PFSK-1 (cell line): ENCODE results near the gene TXNDC11.

Source experiments
- FOXP2 ChIP-seq: optimal IDR thresholded peaks from 2 replicates; pipeline ENCODE3; 2011; ENCODE audit warnings: borderline replicate concordance, control low read depth, inconsistent platforms; ENCODE audit not compliant: insufficient read depth; ENCODE audit errors: extremely low read length, extremely low read depth
- POLR2AphosphoS5 ChIP-seq: IDR thresholded peaks from 2 replicates; pipeline ENCODE4 v1.6.1; 2012; ENCODE audit warnings: low read depth, mild to moderate bottlenecking, control low read depth, low read length, moderate library complexity
- SIN3A ChIP-seq: IDR thresholded peaks from 2 replicates; pipeline ENCODE4 v1.6.1; 2012; ENCODE audit warnings: mild to moderate bottlenecking, low read length, moderate library complexity, borderline replicate concordance; ENCODE audit not compliant: insufficient read depth
- TAF1 ChIP-seq: IDR thresholded peaks from 2 replicates; pipeline ENCODE4 v1.6.1; 2012; ENCODE audit warnings: low read length, control low read depth, borderline replicate concordance; ENCODE audit not compliant: insufficient read depth
- TF ChIP-seq, protein P1 (sequence below), 2 experiments: IDR thresholded peaks; 2 replicates each; pipeline versions ENCODE4 v1.6.1 to v1.8.0; 2011 to 2012; ENCODE audit warnings: low read depth in 2 of 2, low read length in 2 of 2, control low read depth in 1 of 2, inconsistent platforms in 1 of 2, mild to moderate bottlenecking in 1 of 2, moderate library complexity in 1 of 2; ENCODE audit not compliant: insufficient read depth in 1 of 2

TXNDC11 gene

DNA sequence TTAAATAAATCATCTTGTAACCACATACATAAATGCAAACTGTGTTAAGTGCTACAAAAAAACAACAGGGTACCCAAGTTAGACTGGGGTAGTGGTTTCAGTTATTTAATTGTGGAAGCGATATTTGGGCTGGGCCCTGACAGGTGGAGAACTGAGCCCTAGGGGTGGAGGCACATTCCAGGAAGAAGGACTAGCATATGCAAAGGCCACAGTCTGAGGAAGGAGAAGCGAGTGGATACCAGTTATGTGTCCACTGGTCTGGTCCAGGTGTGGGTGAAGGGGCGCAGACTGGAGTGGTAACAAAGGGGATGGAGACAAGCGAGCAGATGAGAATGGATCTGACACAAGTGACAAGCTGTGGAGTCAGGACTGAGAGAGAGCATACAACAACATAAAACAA is 22.9 kb downstream of the TXNDC11 start:
- TF ChIP-seq TAF1: no peak
- TF ChIP-seq SIN3A: no peak
- TF ChIP-seq, protein P1, sequence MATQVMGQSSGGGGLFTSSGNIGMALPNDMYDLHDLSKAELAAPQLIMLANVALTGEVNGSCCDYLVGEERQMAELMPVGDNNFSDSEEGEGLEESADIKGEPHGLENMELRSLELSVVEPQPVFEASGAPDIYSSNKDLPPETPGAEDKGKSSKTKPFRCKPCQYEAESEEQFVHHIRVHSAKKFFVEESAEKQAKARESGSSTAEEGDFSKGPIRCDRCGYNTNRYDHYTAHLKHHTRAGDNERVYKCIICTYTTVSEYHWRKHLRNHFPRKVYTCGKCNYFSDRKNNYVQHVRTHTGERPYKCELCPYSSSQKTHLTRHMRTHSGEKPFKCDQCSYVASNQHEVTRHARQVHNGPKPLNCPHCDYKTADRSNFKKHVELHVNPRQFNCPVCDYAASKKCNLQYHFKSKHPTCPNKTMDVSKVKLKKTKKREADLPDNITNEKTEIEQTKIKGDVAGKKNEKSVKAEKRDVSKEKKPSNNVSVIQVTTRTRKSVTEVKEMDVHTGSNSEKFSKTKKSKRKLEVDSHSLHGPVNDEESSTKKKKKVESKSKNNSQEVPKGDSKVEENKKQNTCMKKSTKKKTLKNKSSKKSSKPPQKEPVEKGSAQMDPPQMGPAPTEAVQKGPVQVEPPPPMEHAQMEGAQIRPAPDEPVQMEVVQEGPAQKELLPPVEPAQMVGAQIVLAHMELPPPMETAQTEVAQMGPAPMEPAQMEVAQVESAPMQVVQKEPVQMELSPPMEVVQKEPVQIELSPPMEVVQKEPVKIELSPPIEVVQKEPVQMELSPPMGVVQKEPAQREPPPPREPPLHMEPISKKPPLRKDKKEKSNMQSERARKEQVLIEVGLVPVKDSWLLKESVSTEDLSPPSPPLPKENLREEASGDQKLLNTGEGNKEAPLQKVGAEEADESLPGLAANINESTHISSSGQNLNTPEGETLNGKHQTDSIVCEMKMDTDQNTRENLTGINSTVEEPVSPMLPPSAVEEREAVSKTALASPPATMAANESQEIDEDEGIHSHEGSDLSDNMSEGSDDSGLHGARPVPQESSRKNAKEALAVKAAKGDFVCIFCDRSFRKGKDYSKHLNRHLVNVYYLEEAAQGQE (IDR thresholded peaks at IDR 0.05; ENCODE audit: insufficient read depth in 1 of 2, low read depth in 2 of 2, low read length in 2 of 2): no peak
- TF ChIP-seq POLR2AphosphoS5: no peak
- TF ChIP-seq FOXP2: no peak

DNA sequence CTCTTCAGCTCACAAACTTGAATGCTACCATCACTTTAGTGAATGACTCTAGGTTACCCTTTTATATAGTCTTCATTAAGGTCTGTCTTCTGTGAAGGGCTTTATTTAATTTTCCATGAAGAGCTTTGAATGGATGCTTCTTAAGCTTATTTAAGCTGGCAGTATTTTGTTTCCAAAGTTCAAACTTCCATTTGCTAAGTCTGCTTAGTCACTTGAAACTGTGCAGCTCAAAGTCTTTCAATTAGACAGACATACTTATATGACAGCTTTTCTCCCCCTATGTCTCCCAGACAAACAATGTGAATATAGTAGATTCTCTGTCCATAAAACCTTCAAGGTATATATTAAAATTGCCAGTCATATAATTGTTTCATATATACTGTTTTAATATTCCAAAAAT is 23.5 kb downstream of the TXNDC11 start:
- TF ChIP-seq, protein P1 (IDR thresholded peaks at IDR 0.05; ENCODE audit: insufficient read depth in 1 of 2, low read depth in 2 of 2, low read length in 2 of 2): no peak
- TF ChIP-seq SIN3A (no peak), TAF1 (no peak), FOXP2 (no peak), POLR2AphosphoS5 (no peak)

DNA sequence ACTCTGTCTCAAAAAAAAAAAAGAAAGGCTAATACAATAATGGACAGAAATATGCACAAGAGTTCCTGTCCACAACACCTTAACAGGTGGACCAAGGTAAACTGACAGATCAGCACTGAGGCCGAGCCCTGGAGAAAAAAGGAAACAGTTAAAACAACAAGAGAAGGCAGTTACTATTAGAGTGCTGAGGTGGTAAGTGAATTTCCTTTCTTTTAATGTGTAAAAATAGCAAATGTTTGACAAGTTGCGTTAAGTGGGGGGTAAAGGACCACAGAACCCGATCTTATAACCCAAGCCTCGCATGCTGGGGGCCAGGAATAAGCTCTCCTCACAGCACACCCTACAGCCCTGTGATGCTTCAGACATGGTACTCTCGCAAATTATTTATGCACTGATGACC is 24.8 kb downstream of the TXNDC11 start:
- TF ChIP-seq, protein P1 (IDR thresholded peaks at IDR 0.05; ENCODE audit: insufficient read depth in 1 of 2, low read depth in 2 of 2, low read length in 2 of 2): no peak
- TF ChIP-seq POLR2AphosphoS5 (no peak), SIN3A (no peak), FOXP2 (no peak), TAF1 (no peak)

DNA sequence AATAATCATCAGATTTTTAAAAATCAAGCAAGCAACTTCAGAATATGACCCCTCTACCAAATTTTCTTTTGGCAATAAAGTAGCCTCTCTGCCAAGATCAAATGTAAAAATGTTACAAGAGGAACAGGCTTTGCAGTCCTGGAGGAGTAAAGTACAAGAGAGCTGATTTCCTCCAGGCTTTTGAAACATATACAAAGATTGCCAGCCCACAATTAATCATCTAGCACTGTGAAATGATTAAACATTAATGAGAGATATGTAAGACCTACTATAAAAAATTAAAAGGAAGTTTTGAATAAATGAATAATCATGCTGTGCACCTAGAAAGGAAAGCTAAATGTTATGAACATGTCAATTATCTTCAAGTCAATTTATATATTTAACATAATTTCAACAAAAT is 26.3 kb downstream of the TXNDC11 start:
- TF ChIP-seq, protein P1 (IDR thresholded peaks at IDR 0.05; ENCODE audit: insufficient read depth in 1 of 2, low read depth in 2 of 2, low read length in 2 of 2): no peak
- TF ChIP-seq TAF1 (no peak), POLR2AphosphoS5 (no peak)

DNA sequence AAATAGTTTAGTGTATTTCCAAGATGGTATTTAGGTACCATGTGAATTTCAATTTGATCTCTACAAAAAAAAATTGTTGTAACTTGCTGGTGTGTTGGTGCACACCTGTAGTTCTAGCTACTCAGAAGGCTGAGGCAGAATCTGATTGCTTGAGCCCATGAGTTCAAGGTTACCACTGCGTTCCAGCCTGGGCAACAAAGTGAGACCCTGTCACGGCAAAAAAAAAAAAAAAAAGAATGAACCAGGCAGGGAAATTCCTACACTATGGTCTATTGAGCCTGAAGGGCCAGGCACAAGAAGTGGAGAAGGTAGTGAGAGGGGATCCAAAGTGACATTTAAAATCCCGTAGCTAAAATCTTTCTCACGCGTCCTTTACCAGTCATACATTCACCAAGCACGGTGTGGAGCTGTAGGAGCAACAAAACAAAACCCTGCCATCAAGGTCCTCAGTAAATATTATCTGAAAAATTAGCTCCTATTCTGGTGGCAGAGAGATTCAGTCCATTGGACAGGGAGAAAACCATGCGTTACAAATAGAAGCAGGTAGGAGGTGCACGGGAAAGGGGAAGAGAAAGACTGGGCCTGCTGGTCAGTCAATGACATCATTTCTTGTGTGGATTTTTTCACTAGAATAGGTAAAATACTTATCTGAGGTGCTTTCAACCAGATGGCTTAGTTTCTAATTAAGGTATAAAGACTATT is 27.3 kb downstream of the TXNDC11 start:
- TF ChIP-seq FOXP2 (no peak), TAF1 (no peak), POLR2AphosphoS5 (no peak), SIN3A (no peak)
- TF ChIP-seq, protein P1 (IDR thresholded peaks at IDR 0.05; ENCODE audit: insufficient read depth in 1 of 2, low read depth in 2 of 2, low read length in 2 of 2): no peak
